ENCODE data around the gene TNIK.

DNA sequence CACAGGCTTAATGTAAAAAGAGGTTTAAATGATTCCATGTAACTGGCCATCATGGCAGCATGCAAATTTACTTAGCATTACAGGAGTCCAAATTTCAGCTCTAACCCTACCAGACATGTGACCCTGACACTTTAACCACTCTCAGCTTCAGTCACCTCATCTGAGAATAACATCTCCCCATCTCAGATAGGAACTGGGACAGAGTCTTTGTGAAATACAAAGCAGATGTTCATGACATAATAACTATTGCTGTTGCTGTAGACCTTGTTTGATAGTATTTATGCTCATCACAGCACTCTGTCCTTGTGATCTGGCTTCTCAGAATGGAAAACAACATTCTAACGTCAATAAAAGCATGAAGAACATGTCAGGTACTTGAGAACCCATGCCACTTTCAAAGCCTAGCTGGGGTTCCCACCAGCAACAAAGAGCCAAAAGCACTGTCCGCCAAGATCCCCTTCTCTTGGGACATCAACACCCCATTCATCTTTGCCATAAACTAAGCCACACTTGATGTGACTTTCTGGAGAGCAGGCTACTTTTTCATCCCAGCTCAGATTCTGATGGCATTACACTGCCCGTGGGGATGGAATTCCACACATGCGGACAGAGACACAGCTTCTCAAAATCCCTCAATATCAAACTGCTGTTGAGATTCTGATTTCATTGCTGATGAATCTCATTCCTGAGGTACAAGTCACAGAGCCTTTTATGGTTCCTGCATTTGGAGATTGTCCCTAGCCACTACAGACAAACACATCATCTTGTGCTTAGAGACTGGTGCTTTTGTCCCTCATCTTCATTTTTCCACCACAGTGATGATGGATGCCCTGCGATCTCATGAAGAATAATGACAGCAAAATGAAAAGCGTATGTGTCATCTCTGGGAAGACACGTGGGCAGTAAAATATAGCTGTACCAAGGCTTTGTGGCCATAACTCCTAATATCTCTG is 202.7 kb downstream of the TNIK start:
- TF ChIP-seq, protein P1, sequence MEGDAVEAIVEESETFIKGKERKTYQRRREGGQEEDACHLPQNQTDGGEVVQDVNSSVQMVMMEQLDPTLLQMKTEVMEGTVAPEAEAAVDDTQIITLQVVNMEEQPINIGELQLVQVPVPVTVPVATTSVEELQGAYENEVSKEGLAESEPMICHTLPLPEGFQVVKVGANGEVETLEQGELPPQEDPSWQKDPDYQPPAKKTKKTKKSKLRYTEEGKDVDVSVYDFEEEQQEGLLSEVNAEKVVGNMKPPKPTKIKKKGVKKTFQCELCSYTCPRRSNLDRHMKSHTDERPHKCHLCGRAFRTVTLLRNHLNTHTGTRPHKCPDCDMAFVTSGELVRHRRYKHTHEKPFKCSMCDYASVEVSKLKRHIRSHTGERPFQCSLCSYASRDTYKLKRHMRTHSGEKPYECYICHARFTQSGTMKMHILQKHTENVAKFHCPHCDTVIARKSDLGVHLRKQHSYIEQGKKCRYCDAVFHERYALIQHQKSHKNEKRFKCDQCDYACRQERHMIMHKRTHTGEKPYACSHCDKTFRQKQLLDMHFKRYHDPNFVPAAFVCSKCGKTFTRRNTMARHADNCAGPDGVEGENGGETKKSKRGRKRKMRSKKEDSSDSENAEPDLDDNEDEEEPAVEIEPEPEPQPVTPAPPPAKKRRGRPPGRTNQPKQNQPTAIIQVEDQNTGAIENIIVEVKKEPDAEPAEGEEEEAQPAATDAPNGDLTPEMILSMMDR (conservative IDR thresholded peaks at IDR 0.05; ENCODE audit: low read depth, low read length): no peak
- TF ChIP-seq, protein P2, sequence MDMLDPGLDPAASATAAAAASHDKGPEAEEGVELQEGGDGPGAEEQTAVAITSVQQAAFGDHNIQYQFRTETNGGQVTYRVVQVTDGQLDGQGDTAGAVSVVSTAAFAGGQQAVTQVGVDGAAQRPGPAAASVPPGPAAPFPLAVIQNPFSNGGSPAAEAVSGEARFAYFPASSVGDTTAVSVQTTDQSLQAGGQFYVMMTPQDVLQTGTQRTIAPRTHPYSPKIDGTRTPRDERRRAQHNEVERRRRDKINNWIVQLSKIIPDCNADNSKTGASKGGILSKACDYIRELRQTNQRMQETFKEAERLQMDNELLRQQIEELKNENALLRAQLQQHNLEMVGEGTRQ (IDR thresholded peaks at IDR 0.05; ENCODE audit: low read depth, low read length): no peak
- TF ChIP-seq RFX5 (IDR thresholded peaks at IDR 0.05; ENCODE audit: low read depth, low read length) (no peak), CHD1 (IDR thresholded peaks at IDR 0.05; ENCODE audit: low read depth, low read length) (no peak), POLR2A (IDR thresholded peaks at IDR 0.05; ENCODE audit: low read depth, low read length) (no peak), CEBPB (IDR thresholded peaks at IDR 0.05; ENCODE audit: low read depth, low read length) (no peak), MAZ (IDR thresholded peaks at IDR 0.05; ENCODE audit: borderline replicate concordance, low read depth, low read length) (no peak), RCOR1 (IDR thresholded peaks at IDR 0.05; ENCODE audit: insufficient replicate concordance, low read length) (no peak)
- TF ChIP-seq, protein P3, sequence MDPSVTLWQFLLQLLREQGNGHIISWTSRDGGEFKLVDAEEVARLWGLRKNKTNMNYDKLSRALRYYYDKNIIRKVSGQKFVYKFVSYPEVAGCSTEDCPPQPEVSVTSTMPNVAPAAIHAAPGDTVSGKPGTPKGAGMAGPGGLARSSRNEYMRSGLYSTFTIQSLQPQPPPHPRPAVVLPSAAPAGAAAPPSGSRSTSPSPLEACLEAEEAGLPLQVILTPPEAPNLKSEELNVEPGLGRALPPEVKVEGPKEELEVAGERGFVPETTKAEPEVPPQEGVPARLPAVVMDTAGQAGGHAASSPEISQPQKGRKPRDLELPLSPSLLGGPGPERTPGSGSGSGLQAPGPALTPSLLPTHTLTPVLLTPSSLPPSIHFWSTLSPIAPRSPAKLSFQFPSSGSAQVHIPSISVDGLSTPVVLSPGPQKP (IDR thresholded peaks at IDR 0.05; ENCODE audit: borderline replicate concordance, low read depth, low read length): no peak

Measured in IMR-90 (cell line).